GM12878 (cell line): ENCODE results near the gene ERCC1. TPM values are rescaled to one million over a fixed set of nuclear protein-coding genes. Genes with fewer than 3 reads are reported as not detected.

Source experiments
- ATAC-seq: fragments of 200-7000 bp; cut with Tn5 transposase; 3 replicates; pipeline ENCODE4 v1.9.1; 2020; ENCODE audit warnings: mild to moderate bottlenecking, moderate library complexity
- BruUV-seq: library from RNA; stranded (reverse); fragments of 400-500 nt; replicated peaks from 2 replicates; lab custom pipeline; 2021; lab: Mats Ljungman, UMichigan
- CTCF ChIA-PET: fragments of 300-600 bp; sonication (Branson Sonifier 250); formaldehyde crosslinking; extraction: SDS; loops from one replicate; lab custom pipeline; 2021; ENCODE audit warnings: inconsistent platforms; lab: Yijun Ruan, JAX
- POLR2A ChIA-PET: fragments of 350-600 bp; formaldehyde crosslinking; extraction: SDS; loops from one replicate; lab custom pipeline; 2021; ENCODE audit warnings: inconsistent platforms; lab: Charles Lee
- RAD21 ChIA-PET: fragments of 300-600 bp; sonication (Branson Sonifier 250); formaldehyde crosslinking; loops from one replicate; lab custom pipeline; 2023; ENCODE audit warnings: antibody characterized with exemption; ENCODE audit not compliant: unreplicated experiment; lab: Charles Lee
- SMC1A ChIA-PET: fragments of 300-600 bp; sonication (Branson Sonifier 250); formaldehyde crosslinking; loops from one replicate; lab custom pipeline; 2023; ENCODE audit not compliant: unreplicated experiment, uncharacterized antibody; lab: Charles Lee
- DNase-seq: peaks from one replicate; pipeline ENCODE4 v3.0.0-alpha.2; 2011; ENCODE audit warnings: low read depth, low spot score
- FAIRE-seq: peaks from 3 replicates; lab custom pipeline; 2011; peaks lifted over from hg19 to GRCh38; lab: Jason Lieb, UNC
- H2AFZ ChIP-seq: 2 replicates; pipeline ENCODE4 v1.6.0; 2011; ENCODE audit warnings: low read depth, low read length, control low read depth; ENCODE audit not compliant: control insufficient read depth
- H3K27ac ChIP-seq: 2 replicates; pipeline ENCODE4 v1.5.1; 2011; ENCODE audit warnings: control low read depth; ENCODE audit not compliant: control insufficient read depth, insufficient read depth
- H3K27me3 ChIP-seq, 2 experiments: replicated peaks in 1 of 2; 2 replicates each; pipeline versions ENCODE4 v1.6.0 to v1.6.1; 2011; ENCODE audit warnings: low read length in 1 of 2; ENCODE audit not compliant: control insufficient read depth in 2 of 2, insufficient read depth in 2 of 2
- H3K36me3 ChIP-seq, 2 experiments: 2 replicates each; pipeline ENCODE4 v1.5.1; 2011; ENCODE audit warnings: low read length in 1 of 2; ENCODE audit not compliant: control insufficient read depth in 2 of 2, insufficient read depth in 2 of 2
- H3K4me1 ChIP-seq: 2 replicates; pipeline ENCODE4 v1.6.1; 2011; ENCODE audit warnings: mild to moderate bottlenecking, low read length, moderate library complexity, mixed read lengths; ENCODE audit not compliant: control insufficient read depth, insufficient read depth
- H3K4me2 ChIP-seq: 2 replicates; pipeline ENCODE4 v1.6.0; 2011; ENCODE audit warnings: control low read depth; ENCODE audit not compliant: control insufficient read depth, insufficient read depth
- H3K4me3 ChIP-seq: fragments of 200-600 bp; sonication (generic); 2 replicates; pipeline ENCODE4 v1.5.1; 2016
- H3K79me2 ChIP-seq: 2 replicates; pipeline ENCODE4 v1.6.0; 2011; ENCODE audit warnings: low read length; ENCODE audit not compliant: control insufficient read depth, insufficient read depth
- H3K9ac ChIP-seq: 2 replicates; pipeline ENCODE4 v1.8.0; 2011; ENCODE audit warnings: low read length, control low read depth, mixed read lengths; ENCODE audit not compliant: control insufficient read depth, insufficient read depth
- H3K9me3 ChIP-seq: replicated peaks from 3 replicates; pipeline ENCODE4 v1.5.1; 2011; ENCODE audit warnings: mild to moderate bottlenecking, low read length; ENCODE audit not compliant: control insufficient read depth, insufficient read depth
- H4K20me1 ChIP-seq: 2 replicates; pipeline ENCODE4 v1.6.0; 2011; ENCODE audit not compliant: control insufficient read depth, insufficient read depth
- BACH1 ChIP-seq: fragments of 450-650 bp; IDR thresholded peaks from 2 replicates; pipeline ENCODE4 v1.6.1; 2017; ENCODE audit warnings: mild to moderate bottlenecking, borderline replicate concordance
- CBFB ChIP-seq: IDR thresholded peaks from 2 replicates; pipeline ENCODE4 v1.6.1; 2016; ENCODE audit warnings: antibody characterized with exemption, low read depth
- GABPA ChIP-seq: IDR thresholded peaks from 2 replicates; pipeline ENCODE4 v1.6.1; 2014; ENCODE audit warnings: antibody characterized with exemption, low read depth, mild to moderate bottlenecking, inconsistent platforms
- PAX5 ChIP-seq: IDR thresholded peaks from 2 replicates; pipeline ENCODE4 v1.6.1; 2011; ENCODE audit warnings: low read depth, low read length, borderline replicate concordance
- POLR2AphosphoS2 ChIP-seq: IDR thresholded peaks from 2 replicates; pipeline ENCODE4 v1.6.1; 2011; ENCODE audit warnings: low read depth, mild to moderate bottlenecking, low read length, improper control_type of control experiment, moderate library complexity
- RAD21 ChIP-seq: IDR thresholded peaks from 2 replicates; pipeline ENCODE4 v1.6.1; 2011; ENCODE audit warnings: mild to moderate bottlenecking, low read depth, low read length, moderate library complexity; ENCODE audit not compliant: insufficient read depth
- RELA ChIP-seq: fragments of 450-650 bp; IDR thresholded peaks from 2 replicates; pipeline ENCODE4 v1.8.0; 2014; ENCODE audit warnings: borderline replicate concordance; ENCODE audit not compliant: partially characterized antibody
- RFX5 ChIP-seq: IDR thresholded peaks from 2 replicates; pipeline ENCODE4 v1.6.1; 2011; ENCODE audit warnings: low read depth, low read length, improper control_type of control experiment
- SMAD5 ChIP-seq: IDR thresholded peaks from 2 replicates; pipeline ENCODE4 v1.6.1; 2016; ENCODE audit warnings: antibody characterized with exemption, low read depth
- WGBS: methylation state at CpG from one replicate; pipeline ENCODE4 v1.1.6; 2016; ENCODE audit warnings: low lambda C conversion rate; ENCODE audit not compliant: insufficient replicate concordance, insufficient coverage; ENCODE audit errors: missing lambda C conversion rate; 5-methylcytosine and 5-hydroxymethylcytosine counted together
- in situ Hi-C: fragments of 300-500 bp; cut with MboI; formaldehyde crosslinking; loops from 9 replicates; pipeline ENCODE4 v1.14.3; 2018; ENCODE audit warnings: mixed read lengths
- intact Hi-C: fragments of 100-400 bp; cut with micrococcal nuclease; formaldehyde crosslinking; loops from one replicate; pipeline ENCODE4 v1.14.2; 2022; ENCODE audit not compliant: unreplicated experiment
- polyA plus RNA-seq, 11 experiments: library from polyadenylated mRNA; depleted of rRNA in 4 of 11; unstranded in 6 of 11; stranded (reverse) in 5 of 11; fragments of >200 nt; fragmentation: Nextera tagmentation in 4 of 11; fragmentation: Illumina TruSeq in 1 of 11; extraction: Ambion mirVana in 4 of 11; extraction: Trizol in 1 of 11; gene quantifications; 1 replicate in 1 of 11; 2 replicates in 10 of 11; pipeline versions ENCODE4 v1.2.1 to v1.2.3, GENCODE V29; 2011 to 2016; ENCODE audit warnings: inconsistent platforms in 2 of 11, missing spikeins in 2 of 11, low read depth in 1 of 11
- total RNA-seq, 4 experiments: library from RNA; depleted of rRNA in 3 of 4; stranded (reverse); fragments of >200 nt in 3 of 4; fragmentation: Illumina TruSeq in 1 of 4; extraction: Trizol in 1 of 4; gene quantifications; 2 replicates each; pipeline versions ENCODE4 v1.2.1 to v1.2.3, GENCODE V29; 2013 to 2021
- TF ChIP-seq, protein P1 (sequence below): IDR thresholded peaks from 2 replicates; pipeline ENCODE4 v1.6.1; 2011; ENCODE audit warnings: borderline replicate concordance, low read depth, mild to moderate bottlenecking, moderate library complexity, mixed read lengths, low read length; ENCODE audit not compliant: insufficient read depth; ENCODE audit errors: extremely low read length
- TF ChIP-seq, protein P2 (sequence below): fragments of 150-350 bp; IDR thresholded peaks from 2 replicates; pipeline ENCODE4 v1.6.1; 2016; ENCODE audit warnings: low read depth, low read length
- TF ChIP-seq, protein P3 (sequence below), 3 experiments: IDR thresholded peaks in 2 of 3; conservative IDR thresholded peaks in 1 of 3; 2 replicates each; pipeline ENCODE4 v1.5.1; 2011; ENCODE audit warnings: low read depth in 3 of 3, low read length in 3 of 3, mild to moderate bottlenecking in 3 of 3, control low read depth in 2 of 3, moderate library complexity in 2 of 3, inconsistent platforms in 1 of 3, mixed read lengths in 1 of 3; ENCODE audit not compliant: control insufficient read depth in 2 of 3, insufficient read depth in 1 of 3; ENCODE audit errors: extremely low read depth in 1 of 3

Gene ERCC1
- total and polyA plus RNA-seq, 10 of the 15 experiments (the other 5 are each of a cell fraction or from before 2014, with no cell fraction given) = 14.7 to 104 (median 61.1) TPM

DNA sequence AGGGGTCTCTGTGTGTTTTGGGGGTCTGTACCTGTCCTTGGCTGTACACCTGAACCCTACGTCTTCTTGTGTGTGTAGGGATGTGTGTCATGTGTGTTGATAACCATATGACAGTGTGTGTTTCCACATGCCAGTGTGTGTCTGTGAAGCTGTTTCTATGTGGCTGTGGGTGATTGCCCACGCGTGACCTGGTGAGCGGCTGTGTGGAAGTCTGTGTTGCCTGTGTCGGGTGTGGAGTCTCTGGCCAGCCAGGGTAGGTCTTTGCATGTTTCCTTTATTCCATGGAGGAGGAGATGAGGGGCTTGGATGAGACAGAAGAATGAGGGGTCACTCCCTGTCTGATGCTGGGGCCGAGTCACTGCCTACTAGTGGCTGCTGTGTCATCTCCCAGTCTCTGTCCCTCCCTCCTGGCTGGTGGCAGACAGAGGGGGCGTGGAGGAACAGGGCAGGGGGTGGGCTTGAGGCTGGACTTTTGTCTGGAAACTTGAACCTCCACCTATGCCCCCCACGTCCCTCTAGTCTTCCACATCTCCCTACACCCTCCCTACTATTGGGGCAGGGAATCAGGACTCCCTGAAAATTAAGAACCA is 41.2 kb upstream of the ERCC1 start:
- RAD21 ChIA-PET = no interaction called here
- H3K4me2 ChIP-seq = no peak overlapping the region
- H3K27ac ChIP-seq = no peak overlapping the region
- DNase-seq (no peak), ATAC-seq (no peak), FAIRE-seq (no peak)
- peaks cover 3% of the 10 kb centered on the region; the same call in 1 of the 2 replicates for H4K20me1 ChIP-seq
- peaks cover 8% of the 10 kb centered on the region for H3K4me1 ChIP-seq
- no peak overlapping the region for H3K9ac ChIP-seq
- WGBS = 17% methylated on average over 8 of the region's 8 CpGs
- H3K27me3 ChIP-seq = no peaks in the 10 kb centered on the region
- intact Hi-C loops (no loop called here), in situ Hi-C loops (loop anchor here (25.0 kb wide), 1 partner anchor 1703 kb away; the partner anchor contains the start of gene SMG9)
- POLR2A ChIA-PET = interaction anchor here (1.0 kb wide), 1 partner anchor 12 kb away, joined by 3 read pairs; no protein-coding TSS in a partner anchor
- CTCF ChIA-PET = interaction anchor here (1.0 kb wide), 1 partner anchor 10 kb away, joined by 3 read pairs; no protein-coding TSS in a partner anchor
- H3K9me3 ChIP-seq = no peaks in the 10 kb centered on the region
- H3K4me3 ChIP-seq = no peak overlapping the region
- BruUV-seq = no TSS peak
- no peaks in the 10 kb centered on the region for H3K79me2 ChIP-seq
- H3K36me3 ChIP-seq = no peaks in the 10 kb centered on the region
- SMC1A ChIA-PET = interaction anchor here (1.0 to 3.1 kb wide), 2 partner anchors 14 to 26 kb away, joined by 3 to 7 read pairs; no protein-coding TSS in a partner anchor
- H2AFZ ChIP-seq = no peak overlapping the region
- TF ChIP-seq, protein P1, sequence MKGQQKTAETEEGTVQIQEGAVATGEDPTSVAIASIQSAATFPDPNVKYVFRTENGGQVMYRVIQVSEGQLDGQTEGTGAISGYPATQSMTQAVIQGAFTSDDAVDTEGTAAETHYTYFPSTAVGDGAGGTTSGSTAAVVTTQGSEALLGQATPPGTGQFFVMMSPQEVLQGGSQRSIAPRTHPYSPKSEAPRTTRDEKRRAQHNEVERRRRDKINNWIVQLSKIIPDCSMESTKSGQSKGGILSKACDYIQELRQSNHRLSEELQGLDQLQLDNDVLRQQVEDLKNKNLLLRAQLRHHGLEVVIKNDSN = no peak
- TF ChIP-seq RFX5 (no peak), BACH1 (no peak), SMAD5 (no peak), RAD21 (no peak), PAX5 (peak; percentile 51; the same call in 1 of the 2 replicates), RELA (no peak), CBFB (no peak), POLR2AphosphoS2 (no peak), GABPA (no peak)
- TF ChIP-seq, protein P2, sequence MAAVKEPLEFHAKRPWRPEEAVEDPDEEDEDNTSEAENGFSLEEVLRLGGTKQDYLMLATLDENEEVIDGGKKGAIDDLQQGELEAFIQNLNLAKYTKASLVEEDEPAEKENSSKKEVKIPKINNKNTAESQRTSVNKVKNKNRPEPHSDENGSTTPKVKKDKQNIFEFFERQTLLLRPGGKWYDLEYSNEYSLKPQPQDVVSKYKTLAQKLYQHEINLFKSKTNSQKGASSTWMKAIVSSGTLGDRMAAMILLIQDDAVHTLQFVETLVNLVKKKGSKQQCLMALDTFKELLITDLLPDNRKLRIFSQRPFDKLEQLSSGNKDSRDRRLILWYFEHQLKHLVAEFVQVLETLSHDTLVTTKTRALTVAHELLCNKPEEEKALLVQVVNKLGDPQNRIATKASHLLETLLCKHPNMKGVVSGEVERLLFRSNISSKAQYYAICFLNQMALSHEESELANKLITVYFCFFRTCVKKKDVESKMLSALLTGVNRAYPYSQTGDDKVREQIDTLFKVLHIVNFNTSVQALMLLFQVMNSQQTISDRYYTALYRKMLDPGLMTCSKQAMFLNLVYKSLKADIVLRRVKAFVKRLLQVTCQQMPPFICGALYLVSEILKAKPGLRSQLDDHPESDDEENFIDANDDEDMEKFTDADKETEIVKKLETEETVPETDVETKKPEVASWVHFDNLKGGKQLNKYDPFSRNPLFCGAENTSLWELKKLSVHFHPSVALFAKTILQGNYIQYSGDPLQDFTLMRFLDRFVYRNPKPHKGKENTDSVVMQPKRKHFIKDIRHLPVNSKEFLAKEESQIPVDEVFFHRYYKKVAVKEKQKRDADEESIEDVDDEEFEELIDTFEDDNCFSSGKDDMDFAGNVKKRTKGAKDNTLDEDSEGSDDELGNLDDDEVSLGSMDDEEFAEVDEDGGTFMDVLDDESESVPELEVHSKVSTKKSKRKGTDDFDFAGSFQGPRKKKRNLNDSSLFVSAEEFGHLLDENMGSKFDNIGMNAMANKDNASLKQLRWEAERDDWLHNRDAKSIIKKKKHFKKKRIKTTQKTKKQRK = no peak
- TF ChIP-seq, protein P3, sequence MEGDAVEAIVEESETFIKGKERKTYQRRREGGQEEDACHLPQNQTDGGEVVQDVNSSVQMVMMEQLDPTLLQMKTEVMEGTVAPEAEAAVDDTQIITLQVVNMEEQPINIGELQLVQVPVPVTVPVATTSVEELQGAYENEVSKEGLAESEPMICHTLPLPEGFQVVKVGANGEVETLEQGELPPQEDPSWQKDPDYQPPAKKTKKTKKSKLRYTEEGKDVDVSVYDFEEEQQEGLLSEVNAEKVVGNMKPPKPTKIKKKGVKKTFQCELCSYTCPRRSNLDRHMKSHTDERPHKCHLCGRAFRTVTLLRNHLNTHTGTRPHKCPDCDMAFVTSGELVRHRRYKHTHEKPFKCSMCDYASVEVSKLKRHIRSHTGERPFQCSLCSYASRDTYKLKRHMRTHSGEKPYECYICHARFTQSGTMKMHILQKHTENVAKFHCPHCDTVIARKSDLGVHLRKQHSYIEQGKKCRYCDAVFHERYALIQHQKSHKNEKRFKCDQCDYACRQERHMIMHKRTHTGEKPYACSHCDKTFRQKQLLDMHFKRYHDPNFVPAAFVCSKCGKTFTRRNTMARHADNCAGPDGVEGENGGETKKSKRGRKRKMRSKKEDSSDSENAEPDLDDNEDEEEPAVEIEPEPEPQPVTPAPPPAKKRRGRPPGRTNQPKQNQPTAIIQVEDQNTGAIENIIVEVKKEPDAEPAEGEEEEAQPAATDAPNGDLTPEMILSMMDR (IDR thresholded peaks at IDR 0.05 in 2 of 3, conservative IDR thresholded peaks at IDR 0.05 in 1 of 3; ENCODE audit: control insufficient read depth in 2 of 3, extremely low read depth in 1 of 3, insufficient read depth in 1 of 3, low read depth in 3 of 3, low read length in 3 of 3) = peak in 1 of 3 experiments; percentile 10; a peak in 1 of 6 replicates
